Caki2 (cell line): Measurements from ENCODE around the gene CEP104. TPM values are rescaled to one million over a fixed set of nuclear protein-coding genes. Genes with fewer than 3 reads are reported as not detected.

ENCODE experiments used
- DNase-seq: peaks from one replicate; pipeline ENCODE4 v3.0.0-alpha.2; 2015; ENCODE audit warnings: low read depth
- in situ Hi-C: cut with HindIII; loops from 2 replicates; pipeline ENCODE4 v1.10.0; 2016; ENCODE audit warnings: low sequenced_read_pairs, low pct_unique_long_range_greater_than_20kb, mixed read lengths
- total RNA-seq: library from RNA; depleted of rRNA; stranded (reverse); fragments of >200 nt; shearing (Covaris generic); gene quantifications from 2 replicates; pipeline ENCODE4 v1.2.3, GENCODE V29; 2014; ENCODE audit warnings: low replicate concordance

The CEP104 gene
- total RNA-seq, 1 experiment from 2014 or later: 24.9 TPM

- in situ Hi-C loops: no loop called here
- DNase-seq: no peak
Observed at GRCh38 chr1:3842912-3843311, 14.1 kb downstream of the CEP104 start.

DNA sequence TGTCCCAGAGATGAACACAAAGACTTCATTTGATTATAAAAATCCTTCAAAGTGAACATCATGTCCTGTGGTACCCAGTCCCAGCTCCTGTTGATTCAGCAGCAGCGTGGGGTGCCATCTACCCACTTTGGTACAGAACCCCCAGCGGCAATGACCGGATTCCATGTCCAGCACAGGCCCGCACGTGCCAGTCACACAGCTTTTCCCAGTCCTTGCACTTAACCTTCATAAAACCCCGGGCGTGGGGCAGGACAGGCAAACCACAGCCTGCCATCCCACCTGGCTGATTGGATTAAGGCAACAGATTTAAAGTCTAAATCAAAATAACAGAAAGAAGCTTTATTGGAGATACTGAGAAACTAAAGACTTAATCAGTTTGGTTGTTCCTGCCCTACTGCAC, 15.5 kb downstream of the CEP104 start:
- DNase-seq: no peak
- in situ Hi-C loops: no loop called here

- DNase-seq: no peak
- in situ Hi-C loops: no loop called here
Observed at GRCh38 chr1:3838788-3839187, 18.2 kb downstream of the CEP104 start.

DNA sequence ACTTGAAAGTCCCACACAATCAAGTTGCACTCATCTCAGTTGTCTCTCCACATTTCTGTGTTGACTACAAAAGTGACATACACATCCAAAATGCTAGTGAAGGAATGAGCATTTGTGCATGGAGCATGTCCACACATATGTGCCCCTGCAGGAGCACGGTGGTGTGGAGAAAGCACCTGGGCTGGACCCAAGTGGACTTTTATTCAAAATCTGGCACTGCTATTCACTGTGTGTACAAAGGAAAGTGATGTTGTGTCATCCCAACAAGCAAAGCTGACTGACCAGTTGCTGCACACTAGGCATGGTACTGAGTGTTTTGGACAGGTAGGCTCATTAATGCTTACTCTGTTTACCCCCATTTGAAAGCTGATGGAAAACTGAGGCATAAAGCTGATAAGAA, 19.3 kb downstream of the CEP104 start:
- no peak for DNase-seq
- in situ Hi-C loops: no loop called here

DNA sequence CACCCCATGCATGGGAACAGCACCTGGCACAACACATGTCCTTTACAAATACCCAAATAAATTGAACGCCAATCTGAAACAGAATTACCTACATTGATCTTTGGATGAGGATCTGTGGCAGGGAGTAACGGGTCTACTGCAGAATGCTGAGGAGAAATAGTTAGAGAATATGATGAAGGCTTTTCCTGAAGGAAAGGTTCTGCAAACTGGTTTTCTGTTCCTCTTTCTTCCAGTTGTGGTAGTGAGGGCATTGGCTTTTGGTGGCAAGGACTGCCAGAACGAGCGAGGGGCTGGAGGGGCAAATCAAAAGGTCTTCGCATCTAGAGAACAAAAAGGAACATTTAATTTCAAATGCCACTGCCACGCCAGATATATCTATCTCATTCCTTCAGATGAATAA, 19.8 kb downstream of the CEP104 start:
- in situ Hi-C loops: no loop called here
- DNase-seq: no peak

- DNase-seq: no peak
- in situ Hi-C loops: no loop called here
Observed at GRCh38 chr1:3836421-3836820, 20.6 kb downstream of the CEP104 start.

GRCh38 chr1:3834701-3835100, 22.3 kb downstream of the CEP104 start:
- in situ Hi-C loops: no loop called here
- DNase-seq: no peak

- DNase-seq: no peak
- in situ Hi-C loops: no loop called here
Observed at GRCh38 chr1:3831689-3832088, 25.3 kb downstream of the CEP104 start.

DNA sequence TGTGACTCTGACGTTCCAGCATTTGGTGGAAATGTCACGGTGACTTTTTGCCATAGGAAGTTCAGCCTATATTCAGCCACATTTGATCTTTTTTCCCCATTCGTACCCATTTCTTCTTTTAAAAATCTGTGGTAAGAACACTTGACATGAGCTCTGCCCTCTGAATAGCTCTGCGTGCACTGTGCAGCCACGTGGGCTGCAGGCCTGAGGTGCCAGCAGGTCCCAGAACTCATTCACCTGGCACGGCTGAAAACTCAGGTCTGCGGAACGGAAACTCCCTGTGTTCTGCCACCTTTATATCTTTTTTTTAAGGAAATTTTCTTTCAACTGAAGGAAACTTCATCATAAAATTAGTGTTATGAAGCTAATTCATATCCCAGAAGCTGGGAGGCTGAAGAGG, 28.6 kb downstream of the CEP104 start:
- peak; percentile 10 for DNase-seq
- in situ Hi-C loops: no loop called here

GRCh38 chr1:3827813-3828307, 29.2 kb downstream of the CEP104 start:
- in situ Hi-C loops: no loop called here

GRCh38 chr1:3825356-3825755, 31.7 kb downstream of the CEP104 start:
- DNase-seq: no peak
- in situ Hi-C loops: no loop called here

More at GRCh38 chr1:3827813-3828307, 29.2 kb downstream of the CEP104 start:
- DNase-seq: peak; percentile 20

DNA sequence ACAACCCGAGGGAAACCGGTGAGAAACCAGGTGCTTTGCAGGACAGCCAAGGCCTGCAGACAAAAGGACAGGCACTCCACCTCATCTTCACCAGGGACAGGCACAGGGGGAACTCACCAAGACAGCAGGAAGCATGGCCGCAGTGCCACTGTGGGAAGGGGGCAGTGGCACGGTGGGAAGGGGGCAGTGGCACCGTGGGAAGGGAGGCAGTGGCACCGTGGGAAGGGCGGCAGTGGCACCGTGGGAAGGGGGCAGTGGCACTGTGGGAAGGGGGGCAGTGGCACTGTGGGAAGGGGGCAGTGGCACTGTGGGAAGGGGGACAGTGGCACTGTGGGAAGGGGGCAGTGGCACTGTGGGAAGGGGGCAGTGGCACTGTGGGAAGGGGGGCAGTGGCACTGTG, 32.4 kb downstream of the CEP104 start:
- in situ Hi-C loops: no loop called here
- no peak for DNase-seq

DNA sequence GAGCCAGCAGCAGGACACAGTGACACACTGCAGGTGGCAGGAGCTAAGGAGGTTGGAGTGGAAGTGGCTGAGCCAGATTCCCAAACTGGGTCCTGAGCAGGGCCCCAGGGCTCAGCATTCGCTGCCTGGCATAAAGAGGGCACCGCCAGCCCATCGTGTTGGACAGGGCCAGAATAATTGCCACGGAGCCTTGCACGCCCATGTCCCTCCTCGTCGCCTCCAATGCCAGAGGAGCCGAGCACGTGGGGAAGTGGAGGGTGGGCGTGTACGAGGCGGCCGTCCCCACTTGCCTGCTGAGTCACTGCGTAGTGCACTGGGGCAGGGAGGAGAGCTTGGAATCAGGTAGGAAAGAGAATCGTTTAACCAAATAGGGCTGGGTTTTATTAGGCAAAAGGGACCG, 34.6 kb downstream of the CEP104 start:
- DNase-seq: peak; percentile 30
- in situ Hi-C loops: no loop called here

- in situ Hi-C loops: no loop called here
- no peak for DNase-seq
Observed at GRCh38 chr1:3821908-3822307, 35.1 kb downstream of the CEP104 start.

- in situ Hi-C loops: no loop called here
- DNase-seq: no peak
Observed at GRCh38 chr1:3821447-3821846, 35.6 kb downstream of the CEP104 start.

GRCh38 chr1:3821004-3821403, 36.0 kb downstream of the CEP104 start:
- in situ Hi-C loops: no loop called here
- DNase-seq: peak; percentile 55

- in situ Hi-C loops: no loop called here
- no peak for DNase-seq
Observed at GRCh38 chr1:3820316-3820715, 36.7 kb downstream of the CEP104 start.

GRCh38 chr1:3819771-3820200, 37.2 kb downstream of the CEP104 start:
- in situ Hi-C loops: no loop called here

GRCh38 chr1:3817821-3818597, 39.0 kb downstream of the CEP104 start:
- in situ Hi-C loops: no loop called here
- DNase-seq: no peak

More at GRCh38 chr1:3819771-3820200, 37.2 kb downstream of the CEP104 start:
- DNase-seq: no peak

DNA sequence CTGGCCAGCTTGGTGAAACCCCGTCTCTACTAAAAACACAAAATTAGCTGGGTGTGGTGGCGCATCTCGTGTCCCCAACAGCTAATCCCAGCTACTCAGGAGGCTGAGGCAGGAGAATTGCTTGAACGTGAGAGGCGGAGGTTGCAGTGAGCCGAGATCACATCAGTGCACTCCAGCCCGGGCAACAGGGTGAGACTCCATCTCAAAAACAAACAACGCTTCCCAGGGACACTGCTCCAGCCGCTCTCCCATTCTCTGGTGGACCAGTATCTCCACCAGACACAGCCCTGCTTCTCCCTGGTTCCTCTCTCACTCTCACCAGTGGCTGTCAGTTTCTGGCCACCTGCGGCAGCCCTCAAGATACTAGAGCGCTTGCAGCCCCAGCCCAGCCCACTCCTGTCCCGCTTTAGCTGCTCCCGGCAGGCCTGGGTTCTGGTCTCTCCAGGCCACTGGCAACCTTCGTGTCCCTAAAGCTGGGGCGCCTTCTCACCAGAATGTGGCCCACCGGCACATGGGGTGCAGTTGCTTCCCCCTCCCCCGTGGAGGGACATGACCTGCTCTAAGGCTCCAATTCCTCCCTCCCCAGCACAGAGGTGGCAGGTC, 39.8 kb downstream of the CEP104 start:
- in situ Hi-C loops: no loop called here
- no peak for DNase-seq
